Measurements from ENCODE around the gene DEGS2.

Gene DEGS2

DNA sequence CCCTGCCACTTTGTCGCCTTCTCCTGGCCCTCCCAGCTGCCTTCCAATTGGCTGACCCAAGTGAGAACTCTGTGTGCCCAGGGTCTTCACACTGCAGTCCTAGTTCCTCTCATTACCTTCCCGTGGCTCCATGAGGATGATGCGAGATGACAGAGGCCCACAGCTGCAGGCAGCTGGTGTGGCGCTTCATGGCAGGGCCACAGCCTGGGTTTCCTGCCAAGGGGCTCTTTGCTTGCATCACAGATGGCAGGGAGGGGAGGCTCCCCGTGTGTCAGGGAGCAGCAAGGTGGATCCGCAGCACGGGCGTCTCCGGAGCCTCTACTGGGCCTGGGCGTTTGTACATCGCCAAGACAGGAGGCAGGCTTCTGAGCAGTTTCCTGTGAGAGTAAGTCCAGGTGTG lies 28.9 kb downstream of the DEGS2 start:
- DNase-seq: no peak

DNA sequence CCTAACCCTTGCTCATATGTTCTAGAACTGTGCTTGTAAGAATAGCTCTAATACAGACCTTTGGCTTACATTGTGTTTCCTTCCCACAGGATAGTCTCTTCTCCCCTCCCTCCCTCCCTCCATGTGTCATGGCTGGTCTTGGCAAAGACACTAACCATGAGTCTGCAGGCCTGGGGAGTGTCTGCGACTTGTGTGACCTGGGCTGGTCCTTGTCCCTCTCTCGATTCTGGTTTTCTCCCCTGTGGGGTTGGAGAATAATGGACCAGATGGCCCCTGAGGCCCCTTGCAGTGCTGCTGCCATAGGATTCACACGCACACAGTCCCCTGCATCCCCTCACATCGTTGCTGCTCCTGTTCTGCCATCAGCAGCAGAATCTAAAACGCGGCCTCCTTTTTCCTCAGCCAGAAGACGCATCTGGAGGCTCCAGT lies 30.3 kb downstream of the DEGS2 start:
- DNase-seq: no peak

DNA sequence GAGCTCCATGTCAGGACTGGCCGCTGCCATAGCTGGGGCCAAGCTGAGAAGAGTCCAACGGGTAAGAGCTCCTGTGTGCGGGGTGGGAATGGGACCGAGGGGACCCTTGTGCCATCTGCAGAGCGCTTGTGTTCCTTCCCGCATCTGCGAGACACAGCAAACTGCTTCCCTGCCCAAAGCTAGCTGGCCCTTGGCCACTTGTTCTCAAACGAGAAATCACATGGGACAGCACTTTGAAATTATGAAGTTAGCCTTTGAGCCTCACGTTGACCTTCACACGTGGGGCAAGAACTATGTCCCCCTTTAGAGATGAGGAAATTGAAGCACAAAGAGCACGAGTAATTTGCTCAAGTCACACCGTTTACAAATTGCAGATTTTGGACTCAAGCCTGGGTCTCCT lies 30.8 kb downstream of the DEGS2 start:
- no peak for DNase-seq

GRCh38 chr14:100127853-100128455 lies 31.5 kb downstream of the DEGS2 start:
- DNase-seq: no peak

- no peak for DNase-seq
These were observed 33.0 kb downstream of the DEGS2 start for GRCh38 chr14:100126401-100126800.

- DNase-seq: no peak
These were observed 34.8 kb downstream of the DEGS2 start for GRCh38 chr14:100124551-100125088.

GRCh38 chr14:100123618-100124017 lies 35.8 kb downstream of the DEGS2 start:
- DNase-seq: no peak

DNA sequence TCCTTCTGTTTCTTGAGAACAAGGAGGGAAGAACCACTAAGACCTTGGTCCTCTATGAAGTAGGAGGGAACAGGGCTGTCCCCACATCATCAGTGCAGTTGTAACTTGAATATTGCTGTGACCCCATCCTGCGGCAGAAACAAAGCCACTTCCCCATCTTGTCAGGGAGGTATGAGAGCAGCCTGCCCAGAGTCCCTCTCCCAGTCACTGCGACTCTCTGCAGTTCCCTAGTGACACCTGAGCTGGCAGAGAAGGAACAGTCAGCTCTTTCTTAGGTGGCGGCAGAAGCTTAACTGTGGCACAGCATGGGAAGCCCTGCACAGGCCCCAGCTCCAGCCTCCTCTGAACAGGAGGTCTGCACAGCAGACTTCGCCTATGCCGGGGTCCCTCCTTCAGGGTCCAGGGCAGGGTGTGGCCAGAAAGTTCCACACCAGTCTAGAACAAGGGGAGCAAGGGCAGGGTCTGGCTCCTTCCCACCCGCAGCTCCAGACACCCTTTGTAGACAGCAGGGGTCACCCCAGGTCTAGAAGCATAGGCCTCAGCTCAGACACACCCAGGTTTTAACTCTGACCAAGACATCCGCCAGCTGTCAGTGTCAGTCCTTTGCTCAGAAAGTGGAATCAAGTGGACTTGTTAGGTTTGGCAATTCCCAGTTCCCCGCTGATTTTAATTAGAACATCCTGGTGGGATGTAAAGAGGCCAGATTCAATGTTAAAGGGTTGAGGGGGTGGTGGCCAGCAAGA lies 36.8 kb downstream of the DEGS2 start:
- DNase-seq: no peak

GRCh38 chr14:100121643-100122480 lies 37.6 kb downstream of the DEGS2 start:
- no peak for DNase-seq

GRCh38 chr14:100120522-100121269 lies 38.7 kb downstream of the DEGS2 start:
- DNase-seq: no peak

DNA sequence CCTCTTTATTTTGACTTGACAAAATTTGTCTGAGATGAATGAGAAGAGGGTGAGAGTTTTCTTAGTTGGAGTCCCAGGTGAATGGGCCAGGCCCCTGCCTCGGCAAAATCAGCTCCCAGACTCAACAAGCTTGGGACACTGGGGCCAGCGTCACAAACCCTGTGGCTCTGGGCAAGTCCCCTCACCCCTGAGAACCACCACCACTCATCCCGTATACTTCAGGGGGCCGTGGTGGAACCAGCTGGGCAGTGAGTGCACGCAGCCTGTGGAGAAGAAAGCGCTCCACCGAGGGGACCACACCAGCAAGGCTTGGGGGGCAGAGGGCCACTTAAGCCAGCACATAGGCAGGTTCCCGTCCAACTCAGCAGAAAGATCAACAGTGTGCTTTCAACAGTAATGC lies 40.2 kb downstream of the DEGS2 start:
- DNase-seq: no peak

GRCh38 chr14:100118396-100119011 lies 40.9 kb downstream of the DEGS2 start:
- no peak for DNase-seq

DNA sequence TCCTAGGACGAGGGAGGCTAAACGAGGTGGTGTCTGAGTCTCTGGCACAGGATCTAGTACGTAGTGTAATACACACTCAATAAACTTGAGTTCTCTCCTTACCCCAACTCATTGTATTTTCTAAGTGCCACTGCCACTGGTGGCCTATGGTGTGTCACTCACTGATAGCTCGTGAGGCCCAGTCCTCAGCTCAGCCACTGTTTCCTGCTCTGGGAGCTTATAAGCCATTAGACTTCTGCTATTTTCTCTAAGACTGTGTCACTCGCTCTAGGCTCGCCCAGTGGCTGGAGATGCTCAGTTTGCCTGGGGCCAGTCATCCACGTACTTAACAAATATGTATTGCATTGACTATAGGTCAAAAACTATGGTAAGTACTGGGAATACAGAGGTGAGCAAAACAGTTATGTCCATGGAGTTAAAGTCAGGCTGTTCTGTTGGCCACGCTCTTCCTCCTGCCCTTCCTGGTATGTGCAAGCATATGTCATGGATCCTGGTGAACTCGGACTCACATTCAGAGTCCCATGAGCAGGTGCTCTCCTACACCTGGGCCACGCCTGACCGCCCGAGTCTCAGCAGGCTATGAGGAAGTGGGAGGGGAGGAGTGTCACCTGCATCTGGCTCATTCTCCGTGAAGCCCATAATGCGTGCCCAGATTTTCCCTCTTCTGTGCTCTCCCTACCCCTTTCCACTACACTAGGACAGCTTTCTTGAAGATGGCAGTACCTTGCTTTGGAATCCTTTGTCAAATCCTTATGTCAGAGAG lies 41.6 kb downstream of the DEGS2 start:
- no peak for DNase-seq

GRCh38 chr14:100117026-100117425 lies 42.4 kb downstream of the DEGS2 start:
- DNase-seq: no peak

DNA sequence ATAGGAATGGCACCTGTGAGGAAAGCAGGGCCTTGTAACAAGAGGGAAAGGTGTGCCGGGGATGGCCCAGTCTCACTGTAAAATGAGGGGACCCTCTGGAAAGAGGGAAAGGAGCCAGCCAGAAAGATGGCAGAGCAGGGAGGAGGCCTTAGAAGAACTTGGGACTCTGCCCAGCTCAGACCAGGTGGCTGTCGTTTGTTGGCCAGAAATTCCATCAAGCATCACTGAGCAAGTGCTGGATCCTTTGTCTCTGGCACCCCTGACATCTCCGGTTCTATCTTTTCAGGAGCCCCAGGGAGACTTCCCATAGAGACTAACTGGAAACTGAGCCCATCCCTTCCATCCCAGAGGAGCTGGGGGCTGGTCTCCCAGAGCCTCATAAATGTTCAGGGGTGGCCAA lies 43.3 kb downstream of the DEGS2 start:
- DNase-seq: no peak

- DNase-seq: no peak
These were observed 43.7 kb downstream of the DEGS2 start for GRCh38 chr14:100115726-100116125.

- no peak for DNase-seq
These were observed 44.2 kb downstream of the DEGS2 start for GRCh38 chr14:100115236-100115635.

GRCh38 chr14:100114109-100114765 lies 45.2 kb downstream of the DEGS2 start:
- DNase-seq: no peak

GRCh38 chr14:100111931-100112704 lies 47.3 kb downstream of the DEGS2 start:
- no peak for DNase-seq

- DNase-seq: no peak
These were observed 48.6 kb downstream of the DEGS2 start for GRCh38 chr14:100110816-100111215.
